HAP-1 (cell line): ENCODE data around the gene ZNF839.
"Not testable (repeated sequence)": the region's sequence is repeated elsewhere in the genome, so short reads cannot be mapped to it uniquely, and the experiment has no call there.

Experiments used
- DNase-seq, 2 experiments: peaks; one replicate each; pipeline ENCODE4 v3.0.0-alpha.2; 2016 to 2020; ENCODE audit warnings: low spot score in 2 of 2
- H3K27me3 ChIP-seq: fragments of 250-450 bp; sonication (Bioruptor Pico); 2 replicates; pipeline ENCODE4 v1.5.1; 2020; ENCODE audit warnings: low read depth, mild to moderate bottlenecking, moderate library complexity
- H3K36me3 ChIP-seq: fragments of 250-450 bp; sonication (Bioruptor Pico); replicated peaks from 2 replicates; pipeline ENCODE4 v1.5.1; 2020; ENCODE audit warnings: mild to moderate bottlenecking
- H3K4me1 ChIP-seq: fragments of 250-450 bp; sonication (Bioruptor Pico); 2 replicates; pipeline ENCODE4 v1.5.1; 2020; ENCODE audit warnings: mild to moderate bottlenecking
- H3K4me3 ChIP-seq: fragments of 250-450 bp; sonication (Bioruptor Pico); 2 replicates; pipeline ENCODE4 v1.5.1; 2020; ENCODE audit warnings: mild to moderate bottlenecking, moderate library complexity
- H3K9me3 ChIP-seq: fragments of 250-450 bp; sonication (Bioruptor Pico); 2 replicates; pipeline ENCODE4 v1.5.1; 2020; ENCODE audit warnings: mild to moderate bottlenecking, moderate library complexity
- in situ Hi-C: fragments of 300-500 bp; cut with MboI; formaldehyde crosslinking; loops from 3 replicates; pipeline ENCODE4 v1.14.3; 2020; ENCODE audit warnings: low sequenced_read_pairs, inconsistent platforms, mixed read lengths

Gene ZNF839

DNA sequence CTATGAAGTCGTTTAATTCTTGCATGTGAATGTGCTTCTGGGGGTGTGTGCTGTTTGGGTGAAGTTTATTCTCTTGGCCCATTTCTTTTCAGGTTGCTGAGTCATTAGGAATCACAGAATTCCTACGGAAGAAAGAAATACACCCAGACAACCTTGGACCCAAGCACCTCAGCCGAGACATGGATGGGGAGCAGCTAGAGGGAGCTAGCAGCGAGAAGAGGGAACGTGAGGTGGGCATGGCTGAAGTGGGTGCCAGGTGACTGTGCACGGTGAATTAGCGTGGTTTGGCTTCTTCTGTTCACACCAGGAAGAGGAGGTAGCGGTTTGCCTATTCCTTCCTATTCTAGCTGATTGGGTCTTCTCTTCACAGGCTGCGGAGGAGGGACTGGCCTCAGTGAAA is 19.2 kb downstream of the ZNF839 start:
- H3K4me1 ChIP-seq, result no peaks in the 10 kb centered on the region
- H3K9me3 ChIP-seq, result no peaks in the 10 kb centered on the region
- peaks cover 70% of the 10 kb centered on the region for H3K36me3 ChIP-seq
- DNase-seq, result no peak
- in situ Hi-C loops, result no loop called here
- no peaks in the 10 kb centered on the region for H3K27me3 ChIP-seq
- H3K4me3 ChIP-seq, result no peak overlapping the region

GRCh38 chr14:102341566-102341965 is 22.0 kb downstream of the ZNF839 start:
- no peak for DNase-seq
- H3K4me3 ChIP-seq, result no peak overlapping the region
- no peaks in the 10 kb centered on the region for H3K27me3 ChIP-seq
- H3K36me3 ChIP-seq, result peaks cover 67% of the 10 kb centered on the region
- H3K9me3 ChIP-seq, result no peaks in the 10 kb centered on the region
- in situ Hi-C loops, result no loop called here
- H3K4me1 ChIP-seq, result no peaks in the 10 kb centered on the region

GRCh38 chr14:102342238-102342637 is 22.7 kb downstream of the ZNF839 start:
- Histone ChIP-seq H3K4me1 (no peaks in the 10 kb centered on the region), H3K9me3 (no peaks in the 10 kb centered on the region), H3K4me3 (no peak overlapping the region), H3K27me3 (no peaks in the 10 kb centered on the region), H3K36me3 (peaks cover 68% of the 10 kb centered on the region)
- no peak for DNase-seq
- in situ Hi-C loops, result no loop called here

DNA sequence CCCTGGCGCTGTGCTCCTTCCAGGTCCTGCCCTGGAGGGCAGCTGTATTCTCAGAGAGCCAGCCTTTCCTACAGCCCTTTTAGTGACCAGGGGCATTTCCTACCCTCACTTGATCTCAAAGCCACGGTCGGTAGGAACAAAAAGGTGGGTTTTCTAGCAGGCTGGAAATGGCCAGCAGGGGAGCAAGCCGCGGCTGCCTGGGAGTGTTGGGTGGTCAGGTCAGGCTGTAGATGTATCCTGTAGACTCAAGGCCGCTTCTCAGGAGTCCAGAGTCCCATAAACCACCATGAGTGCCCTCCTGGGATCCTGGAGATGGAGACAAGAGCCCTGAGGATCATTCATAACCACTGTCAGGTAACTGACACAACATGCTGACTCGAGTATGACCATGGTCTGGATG is 24.5 kb downstream of the ZNF839 start:
- in situ Hi-C loops, result no loop called here

DNA sequence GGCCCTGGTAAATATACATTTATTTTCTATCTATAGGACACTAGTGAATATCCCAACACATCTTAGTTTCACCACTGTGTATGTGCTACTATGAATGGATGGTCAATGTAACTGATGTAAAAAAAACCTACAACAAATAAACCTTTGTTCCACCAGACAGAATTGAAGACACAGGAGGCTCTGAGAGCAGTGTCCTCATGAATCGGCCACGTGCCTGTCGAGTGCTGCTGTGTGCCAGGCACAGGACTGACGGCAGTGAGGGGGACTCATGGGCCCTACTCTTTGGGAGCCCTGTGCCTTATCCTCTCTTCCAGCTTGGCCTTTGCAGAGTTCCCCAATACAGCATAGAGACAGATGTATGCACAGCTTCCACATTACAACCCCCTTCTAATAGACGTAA is 24.9 kb downstream of the ZNF839 start:
- no peak for DNase-seq
- Histone ChIP-seq H3K36me3 (peaks cover 67% of the 10 kb centered on the region), H3K9me3 (no peaks in the 10 kb centered on the region), H3K27me3 (no peaks in the 10 kb centered on the region), H3K4me3 (no peak overlapping the region), H3K4me1 (no peaks in the 10 kb centered on the region)
- in situ Hi-C loops, result no loop called here

More for the DNA sequence above, 24.5 kb downstream of the ZNF839 start:
- Histone ChIP-seq H3K4me3 (no peak overlapping the region), H3K9me3 (no peaks in the 10 kb centered on the region), H3K27me3 (no peaks in the 10 kb centered on the region), H3K36me3 (peaks cover 69% of the 10 kb centered on the region), H3K4me1 (no peaks in the 10 kb centered on the region)
- no peak for DNase-seq

DNA sequence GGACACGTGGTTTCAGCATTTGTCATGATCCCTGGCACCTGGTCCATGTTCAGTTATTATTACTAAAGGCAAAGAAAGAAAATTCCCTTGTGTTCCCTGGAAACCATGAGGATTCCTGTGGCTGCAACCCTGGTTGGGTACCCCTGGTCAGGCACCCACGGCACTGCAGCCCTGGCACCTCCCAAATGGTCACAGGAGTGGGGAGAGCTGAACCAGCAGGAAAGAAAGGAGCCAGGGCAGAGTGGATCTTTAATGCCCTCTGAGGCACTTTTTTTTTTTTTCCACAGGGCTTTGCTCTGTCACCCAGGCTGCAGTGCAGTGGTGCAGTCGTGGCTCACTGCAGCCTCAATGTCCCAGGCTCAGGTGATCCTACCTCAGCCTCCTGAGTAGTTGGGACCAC is 25.7 kb downstream of the ZNF839 start:
- H3K9me3 ChIP-seq, result no peaks in the 10 kb centered on the region
- no peak for DNase-seq
- peaks cover 63% of the 10 kb centered on the region for H3K36me3 ChIP-seq
- in situ Hi-C loops, result no loop called here
- no peaks in the 10 kb centered on the region for H3K4me1 ChIP-seq
- H3K27me3 ChIP-seq, result no peaks in the 10 kb centered on the region
- H3K4me3 ChIP-seq, result no peak overlapping the region

DNA sequence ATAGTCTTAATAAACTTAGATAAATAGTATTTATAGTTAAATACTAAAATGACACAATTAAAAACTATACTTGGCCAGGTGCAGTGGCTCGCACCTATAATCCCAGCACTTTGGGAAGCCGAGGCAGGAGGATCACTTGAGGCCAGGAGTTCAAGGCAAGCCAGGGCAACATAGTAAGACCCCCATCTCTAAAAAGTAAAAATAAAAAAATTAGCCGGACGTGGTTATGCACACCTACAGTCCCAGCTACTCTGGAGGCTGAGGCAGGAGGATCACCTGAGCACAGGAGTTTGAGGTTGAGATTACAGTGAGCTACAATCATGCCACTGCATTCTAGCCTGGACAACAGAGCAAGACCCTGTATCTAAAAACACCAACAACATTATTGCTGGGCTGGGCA is 27.1 kb downstream of the ZNF839 start:
- in situ Hi-C loops, result no loop called here
- H3K36me3 ChIP-seq, result peaks cover 52% of the 10 kb centered on the region
- H3K4me3 ChIP-seq, result no peak overlapping the region

GRCh38 chr14:102348376-102348775 is 28.8 kb downstream of the ZNF839 start:
- H3K4me3 ChIP-seq, result no peak overlapping the region
- DNase-seq, result no peak
- H3K27me3 ChIP-seq, result no peaks in the 10 kb centered on the region
- no peaks in the 10 kb centered on the region for H3K9me3 ChIP-seq
- H3K4me1 ChIP-seq, result no peaks in the 10 kb centered on the region
- peaks cover 54% of the 10 kb centered on the region for H3K36me3 ChIP-seq
- in situ Hi-C loops, result no loop called here

More for the DNA sequence above, 27.1 kb downstream of the ZNF839 start:
- DNase-seq, result no peak
- Histone ChIP-seq H3K27me3 (no peaks in the 10 kb centered on the region), H3K9me3 (no peaks in the 10 kb centered on the region), H3K4me1 (no peaks in the 10 kb centered on the region)

GRCh38 chr14:102351023-102351422 is 31.5 kb downstream of the ZNF839 start:
- peaks cover 56% of the 10 kb centered on the region for H3K36me3 ChIP-seq
- in situ Hi-C loops, result no loop called here
- H3K27me3 ChIP-seq, result no peaks in the 10 kb centered on the region
- no peak for DNase-seq
- H3K4me3 ChIP-seq, result no peak overlapping the region
- H3K4me1 ChIP-seq, result no peaks in the 10 kb centered on the region
- H3K9me3 ChIP-seq, result no peaks in the 10 kb centered on the region

GRCh38 chr14:102351593-102351992 is 32.0 kb downstream of the ZNF839 start:
- H3K4me1 ChIP-seq, DNase-seq, H3K27me3 ChIP-seq, in situ Hi-C loops, H3K9me3 ChIP-seq, H3K4me3 ChIP-seq: not testable (repeated sequence)
- peaks cover 51% of the 10 kb centered on the region for H3K36me3 ChIP-seq

GRCh38 chr14:102352213-102352612 is 32.7 kb downstream of the ZNF839 start:
- H3K4me1 ChIP-seq, result no peaks in the 10 kb centered on the region
- H3K9me3 ChIP-seq, result no peaks in the 10 kb centered on the region
- no peaks in the 10 kb centered on the region for H3K27me3 ChIP-seq
- no peak for DNase-seq
- H3K4me3 ChIP-seq, result no peak overlapping the region
- H3K36me3 ChIP-seq, result peaks cover 45% of the 10 kb centered on the region
- in situ Hi-C loops, result no loop called here

DNA sequence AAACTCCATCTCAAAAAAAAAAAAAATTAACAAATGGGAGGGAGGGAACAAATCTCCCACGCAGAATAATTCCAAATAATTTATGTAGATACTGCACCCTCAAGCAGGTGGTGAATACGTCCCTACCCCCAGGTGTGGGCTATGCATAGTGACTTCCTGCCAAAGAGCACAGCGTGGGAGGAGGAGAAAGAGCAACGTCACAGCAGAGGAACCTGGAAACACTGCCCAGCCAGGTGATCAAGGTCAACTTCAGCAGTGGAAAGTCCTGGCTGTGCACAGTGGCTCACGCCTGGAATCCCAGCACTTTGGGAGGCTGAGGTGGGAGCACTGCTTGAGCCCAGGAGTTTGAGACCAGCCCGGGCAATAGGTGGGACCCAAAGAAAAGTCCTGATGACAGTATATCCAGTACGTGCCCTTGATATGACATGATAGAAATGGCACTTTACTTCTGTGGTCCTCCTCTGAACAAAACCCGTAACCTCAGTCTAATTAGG is 33.6 kb downstream of the ZNF839 start:
- no peaks in the 10 kb centered on the region for H3K4me1 ChIP-seq
- no peaks in the 10 kb centered on the region for H3K9me3 ChIP-seq
- no peak for DNase-seq
- H3K27me3 ChIP-seq, result no peaks in the 10 kb centered on the region
- peaks cover 45% of the 10 kb centered on the region for H3K36me3 ChIP-seq
- H3K4me3 ChIP-seq, result no peak overlapping the region
- in situ Hi-C loops, result no loop called here

GRCh38 chr14:102356280-102356679 is 36.7 kb downstream of the ZNF839 start:
- Histone ChIP-seq H3K36me3 (peaks cover 36% of the 10 kb centered on the region), H3K9me3 (no peaks in the 10 kb centered on the region), H3K4me1 (no peaks in the 10 kb centered on the region), H3K4me3 (no peak overlapping the region), H3K27me3 (no peaks in the 10 kb centered on the region)
- in situ Hi-C loops, result no loop called here
- DNase-seq, result no peak

GRCh38 chr14:102359341-102359740 is 39.8 kb downstream of the ZNF839 start:
- H3K4me3 ChIP-seq, result no peak overlapping the region
- no peak for DNase-seq
- in situ Hi-C loops, result no loop called here
- peaks cover 21% of the 10 kb centered on the region for H3K36me3 ChIP-seq
- no peaks in the 10 kb centered on the region for H3K27me3 ChIP-seq
- H3K4me1 ChIP-seq, result peaks cover 10% of the 10 kb centered on the region
- no peaks in the 10 kb centered on the region for H3K9me3 ChIP-seq

- H3K4me3 ChIP-seq, result no peak overlapping the region
- peaks cover 14% of the 10 kb centered on the region for H3K36me3 ChIP-seq
- in situ Hi-C loops, result no loop called here
- DNase-seq, result no peak
- H3K4me1 ChIP-seq, result peaks cover 14% of the 10 kb centered on the region
- no peaks in the 10 kb centered on the region for H3K9me3 ChIP-seq
- H3K27me3 ChIP-seq, result no peaks in the 10 kb centered on the region
Measured at GRCh38 chr14:102360388-102360787, 40.8 kb downstream of the ZNF839 start.
